ENCODE data around the gene GALT.

GALT gene

GRCh38 chr9:34642679-34643078 lies 3.8 kb upstream of the GALT start:
- Histone ChIP-seq H3K36me3 (no peaks in the 10 kb centered on the region), H3K4me3 (ENCODE audit: low read depth in 1 of 2, low read length in 1 of 2) (no peak overlapping the region), H3K9me3 (no peaks in the 10 kb centered on the region), H3K27me3 (no peaks in the 10 kb centered on the region), H3K27ac (no peak overlapping the region), H3K4me1 (ENCODE audit: control insufficient read depth in 1 of 2, insufficient read depth in 1 of 2, low read depth in 1 of 2, low read length in 1 of 2) (peaks cover 21 to 25% of the 10 kb centered on the region in 2 experiments)
- no peak for TF ChIP-seq CTCF (IDR thresholded peaks at IDR 0.05)

- Histone ChIP-seq H3K27me3 (no peaks in the 10 kb centered on the region), H3K9me3 (no peaks in the 10 kb centered on the region), H3K4me1 (ENCODE audit: control insufficient read depth in 1 of 2, insufficient read depth in 1 of 2, low read depth in 1 of 2, low read length in 1 of 2) (peaks cover 15 to 22% of the 10 kb centered on the region in 2 experiments), H3K27ac (no peak overlapping the region), H3K36me3 (peaks cover 15% of the 10 kb centered on the region), H3K4me3 (ENCODE audit: low read depth in 1 of 2, low read length in 1 of 2) (no peak overlapping the region)
- TF ChIP-seq CTCF (IDR thresholded peaks at IDR 0.05) = no peak
Observed at GRCh38 chr9:34644766-34645314, 1.6 kb upstream of the GALT start.

GRCh38 chr9:34647084-34647403 lies 569 bp downstream of the GALT start:
- TF ChIP-seq CTCF (IDR thresholded peaks at IDR 0.05) = no peak
- H3K27ac ChIP-seq = peak overlapping the region; percentile 81
- H3K9me3 ChIP-seq = no peaks in the 10 kb centered on the region
- peak overlapping the region; percentile 84 to 89 for H3K4me3 ChIP-seq (ENCODE audit: low read depth in 1 of 2, low read length in 1 of 2)
- peaks cover 23% of the 10 kb centered on the region for H3K36me3 ChIP-seq
- peaks cover 19 to 25% of the 10 kb centered on the region in 2 experiments for H3K4me1 ChIP-seq (ENCODE audit: control insufficient read depth in 1 of 2, insufficient read depth in 1 of 2, low read depth in 1 of 2, low read length in 1 of 2)
- H3K27me3 ChIP-seq = peaks cover 3% of the 10 kb centered on the region

GRCh38 chr9:34647651-34648050 lies 1.2 kb downstream of the GALT start:
- Histone ChIP-seq H3K4me3 (ENCODE audit: low read depth in 1 of 2, low read length in 1 of 2) (peak overlapping the region in 1 of 2 experiments; percentile 84), H3K9me3 (no peaks in the 10 kb centered on the region), H3K27ac (no peak overlapping the region), H3K36me3 (peaks cover 23% of the 10 kb centered on the region), H3K27me3 (peaks cover 10% of the 10 kb centered on the region), H3K4me1 (ENCODE audit: control insufficient read depth in 1 of 2, insufficient read depth in 1 of 2, low read depth in 1 of 2, low read length in 1 of 2) (peaks cover 21 to 30% of the 10 kb centered on the region in 2 experiments)
- TF ChIP-seq CTCF (IDR thresholded peaks at IDR 0.05) = no peak

- TF ChIP-seq CTCF (IDR thresholded peaks at IDR 0.05) = no peak
- Histone ChIP-seq H3K36me3 (peaks cover 23% of the 10 kb centered on the region), H3K4me1 (ENCODE audit: control insufficient read depth in 1 of 2, insufficient read depth in 1 of 2, low read depth in 1 of 2, low read length in 1 of 2) (peaks cover 21 to 30% of the 10 kb centered on the region in 2 experiments), H3K4me3 (ENCODE audit: low read depth in 1 of 2, low read length in 1 of 2) (no peak overlapping the region), H3K27ac (no peak overlapping the region), H3K27me3 (peaks cover 13% of the 10 kb centered on the region), H3K9me3 (no peaks in the 10 kb centered on the region)
Observed at GRCh38 chr9:34648673-34649072, 2.2 kb downstream of the GALT start.

- H3K27me3 ChIP-seq = peaks cover 13% of the 10 kb centered on the region
- no peak overlapping the region for H3K4me3 ChIP-seq (ENCODE audit: low read depth in 1 of 2, low read length in 1 of 2)
- no peaks in the 10 kb centered on the region for H3K9me3 ChIP-seq
- H3K27ac ChIP-seq = no peak overlapping the region
- peaks cover 23% of the 10 kb centered on the region for H3K36me3 ChIP-seq
- H3K4me1 ChIP-seq (ENCODE audit: control insufficient read depth in 1 of 2, insufficient read depth in 1 of 2, low read depth in 1 of 2, low read length in 1 of 2) = peaks cover 21 to 30% of the 10 kb centered on the region in 2 experiments
- no peak for TF ChIP-seq CTCF (IDR thresholded peaks at IDR 0.05)
Observed at GRCh38 chr9:34650816-34651215, 4.3 kb downstream of the GALT start.
